ENCODE measurements around the gene SLAIN2. TPM values are rescaled to one million over a fixed set of nuclear protein-coding genes. Genes with fewer than 3 reads are reported as not detected.
A peak's percentile ranks its signal among the peaks of the same experiment; 100 is the strongest.

SLAIN2 gene
- polyA plus RNA-seq, 3 donors = 13.9 to 24.1 (median 17.6) TPM

DNA sequence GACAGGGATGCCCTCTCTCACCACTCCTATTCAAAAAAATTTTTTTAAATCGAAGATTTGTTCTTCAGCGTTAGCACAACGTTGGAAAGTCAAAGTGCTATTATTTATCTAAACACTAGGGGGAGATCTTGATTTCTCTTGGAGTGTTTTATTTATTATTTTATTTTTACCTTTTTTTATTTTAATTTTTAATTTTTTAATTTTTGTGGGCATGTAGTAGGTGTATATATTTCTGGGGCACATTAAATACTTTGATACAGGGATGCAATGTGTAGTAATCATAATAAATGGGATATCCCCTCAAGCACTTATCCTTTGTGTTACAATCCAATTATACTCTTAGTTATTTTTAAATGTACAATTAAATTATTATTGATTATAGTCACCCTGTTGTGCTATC is 104.4 kb downstream of the SLAIN2 start:
- no peaks in the 10 kb centered on the region for H3K9me3 ChIP-seq (replicated peaks in 1 of 2; ENCODE audit: control insufficient read depth in 1 of 2, insufficient read depth in 1 of 2, low read length in 2 of 2)
- intact Hi-C loops (cut with micrococcal nuclease) = no loop called here
- H4K20me1 ChIP-seq (ENCODE audit: insufficient read depth, low read length) = no peaks in the 10 kb centered on the region
- Mint-ChIP-seq H3K4me3 (no peak overlapping the region), H3K4me1 (peaks cover 3% of the 10 kb centered on the region), H3K27ac (no peak overlapping the region), H3K9me3 (peaks cover 2 to 8% (median 3%) of the 10 kb centered on the region in 7 donors), H3K27me3 (ENCODE audit: low read depth in 3 of 3) (no peaks in the 10 kb centered on the region), H3K36me3 (no peaks in the 10 kb centered on the region)
- peak; percentile 76 for TF ChIP-seq CTCF (IDR thresholded peaks at IDR 0.05)
- no peak overlapping the region for H3K4me2 ChIP-seq (replicated peaks; ENCODE audit: extremely low read depth, low read length, poor library complexity, severe bottlenecking)
- H2AFZ ChIP-seq (ENCODE audit: insufficient read depth, low read depth, low read length, poor library complexity, severe bottlenecking) = no peak overlapping the region
- H3K27me3 ChIP-seq (ENCODE audit: control insufficient read depth in 2 of 2, insufficient read depth in 2 of 2, low read length in 2 of 2) = no peaks in the 10 kb centered on the region
- no peak overlapping the region for H3K27ac ChIP-seq (ENCODE audit: low read depth in 1 of 2, low read length in 2 of 2)
- no peaks in the 10 kb centered on the region for H3K79me2 ChIP-seq (ENCODE audit: insufficient read depth, low read length)
- WGBS (ENCODE audit: insufficient coverage) = no CpG with 5 or more reads among the region's 3 CpGs
- no peak overlapping the region for H3K9ac ChIP-seq (ENCODE audit: insufficient read depth, low read length, poor library complexity, severe bottlenecking)
- DNase-seq = peak in 1 of 3 donors; percentile 7
- H3K4me3 ChIP-seq (replicated peaks in 1 of 3; ENCODE audit: low read depth in 2 of 3, low read length in 3 of 3) = no peak overlapping the region
- no peaks in the 10 kb centered on the region for H3K4me1 ChIP-seq (ENCODE audit: control insufficient read depth in 1 of 2, insufficient read depth in 2 of 2, low read length in 2 of 2)
- H3K36me3 ChIP-seq (replicated peaks in 1 of 2; ENCODE audit: control insufficient read depth in 1 of 2, insufficient read depth in 2 of 2, low read length in 2 of 2) = no peaks in the 10 kb centered on the region

DNA sequence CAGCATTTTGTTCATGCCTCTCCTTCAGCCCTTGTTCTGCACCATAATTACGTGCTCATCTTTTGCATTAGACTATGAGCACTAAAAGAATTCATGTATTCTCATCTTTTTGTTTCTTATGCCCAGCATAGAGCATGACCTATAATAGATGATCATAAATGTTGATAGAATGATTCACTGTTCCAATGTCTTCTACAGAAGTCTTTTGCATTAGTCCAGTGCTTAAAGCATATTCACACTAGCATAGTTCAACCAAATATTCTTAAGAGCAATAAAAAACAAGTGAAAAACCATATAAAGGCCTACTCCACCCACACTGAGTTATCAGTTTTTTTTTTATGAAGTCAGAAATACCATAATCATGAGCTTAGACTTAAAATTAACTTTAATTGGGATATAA is 105.3 kb downstream of the SLAIN2 start:
- Histone ChIP-seq H3K4me3 (replicated peaks in 1 of 3; ENCODE audit: low read depth in 2 of 3, low read length in 3 of 3) (no peak overlapping the region), H3K27me3 (ENCODE audit: control insufficient read depth in 2 of 2, insufficient read depth in 2 of 2, low read length in 2 of 2) (no peaks in the 10 kb centered on the region), H3K4me1 (ENCODE audit: control insufficient read depth in 1 of 2, insufficient read depth in 2 of 2, low read length in 2 of 2) (no peaks in the 10 kb centered on the region), H3K9me3 (replicated peaks in 1 of 2; ENCODE audit: control insufficient read depth in 1 of 2, insufficient read depth in 1 of 2, low read length in 2 of 2) (no peaks in the 10 kb centered on the region), H4K20me1 (ENCODE audit: insufficient read depth, low read length) (no peaks in the 10 kb centered on the region), H3K27ac (ENCODE audit: low read depth in 1 of 2, low read length in 2 of 2) (no peak overlapping the region), H3K9ac (ENCODE audit: insufficient read depth, low read length, poor library complexity, severe bottlenecking) (no peak overlapping the region), H3K36me3 (replicated peaks in 1 of 2; ENCODE audit: control insufficient read depth in 1 of 2, insufficient read depth in 2 of 2, low read length in 2 of 2) (no peaks in the 10 kb centered on the region), H2AFZ (ENCODE audit: insufficient read depth, low read depth, low read length, poor library complexity, severe bottlenecking) (no peak overlapping the region), H3K4me2 (replicated peaks; ENCODE audit: extremely low read depth, low read length, poor library complexity, severe bottlenecking) (no peak overlapping the region), H3K79me2 (ENCODE audit: insufficient read depth, low read length) (no peaks in the 10 kb centered on the region)
- H3K4me1 Mint-ChIP-seq = no peaks in the 10 kb centered on the region
- no peak overlapping the region for H3K27ac Mint-ChIP-seq
- DNase-seq = no peak
- peaks cover 0 to 4% (median 0%) of the 10 kb centered on the region in 7 donors for H3K9me3 Mint-ChIP-seq
- H3K36me3 Mint-ChIP-seq = no peaks in the 10 kb centered on the region
- H3K4me3 Mint-ChIP-seq = no peak overlapping the region
- H3K27me3 Mint-ChIP-seq (ENCODE audit: low read depth in 3 of 3) = peaks cover 0 to 2% (median 2%) of the 10 kb centered on the region in 3 donors
- intact Hi-C loops (cut with micrococcal nuclease) = no loop called here
- no peak for TF ChIP-seq CTCF (IDR thresholded peaks at IDR 0.05)
- no CpG with 5 or more reads among the region's 1 CpG for WGBS (ENCODE audit: insufficient coverage)
